ENCODE results near the gene EXD3.

The EXD3 gene

GRCh38 chr9:137441935-137442321 is 19.0 kb upstream of the EXD3 start:
- TF ChIP-seq CTCF (IDR thresholded peaks at IDR 0.05; ENCODE audit: control insufficient read depth, extremely low read depth, insufficient read depth) = no peak
- H3K4me3 ChIP-seq (ENCODE audit: low read depth, low read length) = no peak overlapping the region
- DNase-seq (ENCODE audit: low read depth) = no peak

GRCh38 chr9:137441289-137441934 is 18.4 kb upstream of the EXD3 start, which contains the start of gene ENTPD8:
Gene ENTPD8, minus strand, starts transcription at chr9:137441357. Its CDS starts 3,072 bp downstream, at chr9:137438285.
- TF ChIP-seq CTCF (IDR thresholded peaks at IDR 0.05; ENCODE audit: control insufficient read depth, extremely low read depth, insufficient read depth) = no peak
- peak; percentile 66 for DNase-seq (ENCODE audit: low read depth)

GRCh38 chr9:137439158-137439714 is 16.3 kb upstream of the EXD3 start:
- H3K4me3 ChIP-seq (ENCODE audit: low read depth, low read length) = no peak overlapping the region
- TF ChIP-seq CTCF (IDR thresholded peaks at IDR 0.05; ENCODE audit: control insufficient read depth, extremely low read depth, insufficient read depth) = no peak
- DNase-seq (ENCODE audit: low read depth) = no peak

More at GRCh38 chr9:137441289-137441934, 18.4 kb upstream of the EXD3 start, which contains the start of gene ENTPD8:
- peak within 1 kb of the TSS; percentile 44 for H3K4me3 ChIP-seq (ENCODE audit: low read depth, low read length)

- H3K4me3 ChIP-seq (ENCODE audit: low read depth, low read length) = no peak overlapping the region
- no peak for DNase-seq (ENCODE audit: low read depth)
- no peak for TF ChIP-seq CTCF (IDR thresholded peaks at IDR 0.05; ENCODE audit: control insufficient read depth, extremely low read depth, insufficient read depth)
Observed at GRCh38 chr9:137438591-137439157, 15.7 kb upstream of the EXD3 start.

- no peak overlapping the region for H3K4me3 ChIP-seq (ENCODE audit: low read depth, low read length)
- no peak for DNase-seq (ENCODE audit: low read depth)
- no peak for TF ChIP-seq CTCF (IDR thresholded peaks at IDR 0.05; ENCODE audit: control insufficient read depth, extremely low read depth, insufficient read depth)
Observed at GRCh38 chr9:137437691-137438590, 15.0 kb upstream of the EXD3 start.

- no peak for DNase-seq (ENCODE audit: low read depth)
- no peak overlapping the region for H3K4me3 ChIP-seq (ENCODE audit: low read depth, low read length)
- no peak for TF ChIP-seq CTCF (IDR thresholded peaks at IDR 0.05; ENCODE audit: control insufficient read depth, extremely low read depth, insufficient read depth)
Observed at GRCh38 chr9:137436761-137437600, 14.0 kb upstream of the EXD3 start.
